Activated naive CD8-positive, alpha-beta T cell (primary cell): Measurements from ENCODE around the gene CST9.
"Not testable (repeated sequence)": the region's sequence is repeated elsewhere in the genome, so short reads cannot be mapped to it uniquely, and the experiment has no call there.

Source experiments
- H3K27ac Mint-ChIP-seq: one replicate; pipeline ENCODE4 v1.8.0; 2021; ENCODE audit warnings: mixed read lengths
- H3K27me3 Mint-ChIP-seq: one replicate; pipeline ENCODE4 v1.8.0; 2021; ENCODE audit warnings: mixed read lengths
- H3K36me3 Mint-ChIP-seq: one replicate; pipeline ENCODE4 v1.8.0; 2021; ENCODE audit warnings: mixed read lengths
- H3K4me1 Mint-ChIP-seq: one replicate; pipeline ENCODE4 v1.8.0; 2021; ENCODE audit warnings: low read depth, mixed read lengths
- H3K4me3 Mint-ChIP-seq: one replicate; pipeline ENCODE4 v1.8.0; 2021; ENCODE audit warnings: mild to moderate bottlenecking, mixed read lengths
- H3K9me3 Mint-ChIP-seq: one replicate; pipeline ENCODE4 v1.8.0; 2021; ENCODE audit warnings: low read depth, mixed read lengths

The CST9 gene

GRCh38 chr20:23620670-23621386, 15.1 kb upstream of the CST9 start:
- H3K4me3 Mint-ChIP-seq, H3K36me3 Mint-ChIP-seq, H3K27me3 Mint-ChIP-seq, H3K27ac Mint-ChIP-seq, H3K9me3 Mint-ChIP-seq, H3K4me1 Mint-ChIP-seq: not testable (repeated sequence)

GRCh38 chr20:23614163-23614562, 8.4 kb upstream of the CST9 start:
- H3K9me3 Mint-ChIP-seq = no peaks in the 10 kb centered on the region
- H3K27ac Mint-ChIP-seq = no peak overlapping the region
- H3K4me3 Mint-ChIP-seq = no peak overlapping the region
- no peaks in the 10 kb centered on the region for H3K36me3 Mint-ChIP-seq
- H3K27me3 Mint-ChIP-seq = peaks cover 4% of the 10 kb centered on the region
- H3K4me1 Mint-ChIP-seq = no peaks in the 10 kb centered on the region

- no peaks in the 10 kb centered on the region for H3K36me3 Mint-ChIP-seq
- peaks cover 4% of the 10 kb centered on the region for H3K27me3 Mint-ChIP-seq
- no peaks in the 10 kb centered on the region for H3K4me1 Mint-ChIP-seq
- no peak overlapping the region for H3K27ac Mint-ChIP-seq
- no peaks in the 10 kb centered on the region for H3K9me3 Mint-ChIP-seq
- H3K4me3 Mint-ChIP-seq = no peak overlapping the region
Measured at GRCh38 chr20:23613676-23614075, 8.0 kb upstream of the CST9 start.

- H3K9me3 Mint-ChIP-seq = no peaks in the 10 kb centered on the region
- H3K36me3 Mint-ChIP-seq = no peaks in the 10 kb centered on the region
- H3K4me3 Mint-ChIP-seq = no peak overlapping the region
- no peaks in the 10 kb centered on the region for H3K4me1 Mint-ChIP-seq
- H3K27me3 Mint-ChIP-seq = no peaks in the 10 kb centered on the region
- no peak overlapping the region for H3K27ac Mint-ChIP-seq
Measured at GRCh38 chr20:23612396-23612795, 6.7 kb upstream of the CST9 start.

- H3K4me3 Mint-ChIP-seq = no peak overlapping the region
- no peaks in the 10 kb centered on the region for H3K27me3 Mint-ChIP-seq
- no peaks in the 10 kb centered on the region for H3K9me3 Mint-ChIP-seq
- no peaks in the 10 kb centered on the region for H3K4me1 Mint-ChIP-seq
- H3K36me3 Mint-ChIP-seq = no peaks in the 10 kb centered on the region
- no peak overlapping the region for H3K27ac Mint-ChIP-seq
Measured at GRCh38 chr20:23609486-23610109, 3.9 kb upstream of the CST9 start.

GRCh38 chr20:23608251-23608846, 2.6 kb upstream of the CST9 start:
- no peaks in the 10 kb centered on the region for H3K36me3 Mint-ChIP-seq
- no peaks in the 10 kb centered on the region for H3K4me1 Mint-ChIP-seq
- H3K27ac Mint-ChIP-seq = no peak overlapping the region
- H3K4me3 Mint-ChIP-seq = no peak overlapping the region
- no peaks in the 10 kb centered on the region for H3K9me3 Mint-ChIP-seq
- H3K27me3 Mint-ChIP-seq = no peaks in the 10 kb centered on the region

- H3K9me3 Mint-ChIP-seq = no peaks in the 10 kb centered on the region
- H3K4me3 Mint-ChIP-seq = no peak overlapping the region
- no peaks in the 10 kb centered on the region for H3K4me1 Mint-ChIP-seq
- H3K36me3 Mint-ChIP-seq = no peaks in the 10 kb centered on the region
- H3K27me3 Mint-ChIP-seq = no peaks in the 10 kb centered on the region
- H3K27ac Mint-ChIP-seq = no peak overlapping the region
Measured at GRCh38 chr20:23607497-23608245, 2.0 kb upstream of the CST9 start.

GRCh38 chr20:23606652-23607049, 934 bp upstream of the CST9 start:
- Mint-ChIP-seq H3K36me3 (no peaks in the 10 kb centered on the region), H3K9me3 (no peaks in the 10 kb centered on the region), H3K4me1 (no peaks in the 10 kb centered on the region), H3K27ac (no peak overlapping the region), H3K4me3 (no peak overlapping the region), H3K27me3 (no peaks in the 10 kb centered on the region)

- Mint-ChIP-seq H3K27ac (no peak overlapping the region), H3K9me3 (no peaks in the 10 kb centered on the region), H3K27me3 (no peaks in the 10 kb centered on the region), H3K36me3 (no peaks in the 10 kb centered on the region), H3K4me1 (no peaks in the 10 kb centered on the region), H3K4me3 (no peak overlapping the region)
Measured at GRCh38 chr20:23604306-23604705, 1.4 kb downstream of the CST9 start.

- Mint-ChIP-seq H3K27ac (no peak overlapping the region), H3K27me3 (no peaks in the 10 kb centered on the region), H3K9me3 (no peaks in the 10 kb centered on the region), H3K36me3 (no peaks in the 10 kb centered on the region), H3K4me1 (no peaks in the 10 kb centered on the region), H3K4me3 (no peak overlapping the region)
Measured at GRCh38 chr20:23603321-23603720, 2.4 kb downstream of the CST9 start.

- no peaks in the 10 kb centered on the region for H3K36me3 Mint-ChIP-seq
- H3K4me1 Mint-ChIP-seq = no peaks in the 10 kb centered on the region
- no peak overlapping the region for H3K27ac Mint-ChIP-seq
- H3K27me3 Mint-ChIP-seq = no peaks in the 10 kb centered on the region
- no peaks in the 10 kb centered on the region for H3K9me3 Mint-ChIP-seq
- H3K4me3 Mint-ChIP-seq = no peak overlapping the region
Measured at GRCh38 chr20:23602699-23603098, 3.0 kb downstream of the CST9 start.

GRCh38 chr20:23602241-23602640, 3.5 kb downstream of the CST9 start:
- H3K27me3 Mint-ChIP-seq = no peaks in the 10 kb centered on the region
- H3K27ac Mint-ChIP-seq = no peak overlapping the region

GRCh38 chr20:23601715-23602114, 4.0 kb downstream of the CST9 start:
- no peaks in the 10 kb centered on the region for H3K36me3 Mint-ChIP-seq
- H3K27ac Mint-ChIP-seq = no peak overlapping the region
- H3K4me3 Mint-ChIP-seq = no peak overlapping the region
- no peaks in the 10 kb centered on the region for H3K4me1 Mint-ChIP-seq
- H3K27me3 Mint-ChIP-seq = no peaks in the 10 kb centered on the region
- H3K9me3 Mint-ChIP-seq = no peaks in the 10 kb centered on the region

More at GRCh38 chr20:23602241-23602640, 3.5 kb downstream of the CST9 start:
- no peak overlapping the region for H3K4me3 Mint-ChIP-seq
- no peaks in the 10 kb centered on the region for H3K36me3 Mint-ChIP-seq
- no peaks in the 10 kb centered on the region for H3K9me3 Mint-ChIP-seq
- no peaks in the 10 kb centered on the region for H3K4me1 Mint-ChIP-seq

- no peak overlapping the region for H3K4me3 Mint-ChIP-seq
Measured at GRCh38 chr20:23598481-23598880, 7.2 kb downstream of the CST9 start.

GRCh38 chr20:23596579-23597250, 9.0 kb downstream of the CST9 start:
- no peaks in the 10 kb centered on the region for H3K36me3 Mint-ChIP-seq
- H3K4me3 Mint-ChIP-seq = no peak overlapping the region
- H3K27me3 Mint-ChIP-seq = no peaks in the 10 kb centered on the region
- no peaks in the 10 kb centered on the region for H3K9me3 Mint-ChIP-seq
- H3K27ac Mint-ChIP-seq = no peak overlapping the region
- no peaks in the 10 kb centered on the region for H3K4me1 Mint-ChIP-seq

More at GRCh38 chr20:23598481-23598880, 7.2 kb downstream of the CST9 start:
- Mint-ChIP-seq H3K27me3 (no peaks in the 10 kb centered on the region), H3K4me1 (no peaks in the 10 kb centered on the region), H3K36me3 (no peaks in the 10 kb centered on the region), H3K27ac (no peak overlapping the region), H3K9me3 (no peaks in the 10 kb centered on the region)
